Heart left ventricle (tissue), 13 donors: Measurements from ENCODE around the gene EPHA6.

ENCODE experiments used
- POLR2A ChIP-seq, 2 donors: fragments of 450-650 bp; IDR thresholded peaks; one replicate each; pipeline ENCODE4 v1.6.1; 2017; ENCODE audit warnings: antibody characterized with exemption in 2 of 2, mild to moderate bottlenecking in 2 of 2, moderate library complexity in 2 of 2
- TF ChIP-seq, protein P1 (sequence below), 12 donors: fragments of 200-600 bp; sonication (generic) in 4 of 12; IDR thresholded peaks; one replicate each; pipeline versions ENCODE4 v1.5.0 to v1.8.0; 2018 to 2022; ENCODE audit warnings: antibody characterized with exemption in 12 of 12, mild to moderate bottlenecking in 5 of 12
- donor health status: ischemic (EF 13 %, LVEDD 7.1; RV severe dilation, severe dysfunction).
- donor health status: DM: no; HTN: yes; CAD: no.
- donor health status: DM: no; HTN: no; CAD: no.
- donor health status: ischemic (EF 25% LVEDD 6.9; RV normal size, moderate dysfunction).
- donor health status: ischemic (EF 25% LVEDD 5.7; RV mildly dilated, moderate dysfunction).
- donor health status: ischemic (EF 35%, LVEDD 5.7; RV mildly dilated, moderate dysfunction).
- donor health status: nonischemic (EF 11% LVEDD 7.7; RV severe dilation, severe dysfunction).
- donor health status: DM: yes; HTN: yes; CAD: no.
- donor health status: PGD.
- donor health status: ischemic (EF 29% LVEDD 5.4; RV normal size, mild dysfunction).
- donor health status: nonischemic (EF 23%, LVEDD 6.1; RV moderate dilation, normal function).

- TF ChIP-seq, protein P1, sequence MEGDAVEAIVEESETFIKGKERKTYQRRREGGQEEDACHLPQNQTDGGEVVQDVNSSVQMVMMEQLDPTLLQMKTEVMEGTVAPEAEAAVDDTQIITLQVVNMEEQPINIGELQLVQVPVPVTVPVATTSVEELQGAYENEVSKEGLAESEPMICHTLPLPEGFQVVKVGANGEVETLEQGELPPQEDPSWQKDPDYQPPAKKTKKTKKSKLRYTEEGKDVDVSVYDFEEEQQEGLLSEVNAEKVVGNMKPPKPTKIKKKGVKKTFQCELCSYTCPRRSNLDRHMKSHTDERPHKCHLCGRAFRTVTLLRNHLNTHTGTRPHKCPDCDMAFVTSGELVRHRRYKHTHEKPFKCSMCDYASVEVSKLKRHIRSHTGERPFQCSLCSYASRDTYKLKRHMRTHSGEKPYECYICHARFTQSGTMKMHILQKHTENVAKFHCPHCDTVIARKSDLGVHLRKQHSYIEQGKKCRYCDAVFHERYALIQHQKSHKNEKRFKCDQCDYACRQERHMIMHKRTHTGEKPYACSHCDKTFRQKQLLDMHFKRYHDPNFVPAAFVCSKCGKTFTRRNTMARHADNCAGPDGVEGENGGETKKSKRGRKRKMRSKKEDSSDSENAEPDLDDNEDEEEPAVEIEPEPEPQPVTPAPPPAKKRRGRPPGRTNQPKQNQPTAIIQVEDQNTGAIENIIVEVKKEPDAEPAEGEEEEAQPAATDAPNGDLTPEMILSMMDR (IDR thresholded peaks at IDR 0.05) = no peak
- no peak for TF ChIP-seq POLR2A (IDR thresholded peaks at IDR 0.05)
Measured at GRCh38 chr3:97421565-97421964, 607.2 kb downstream of the EPHA6 start.
